Transverse colon (tissue), 4 donors: Measurements from ENCODE around the gene SEMA3F.

Experiments
- CTCF ChIP-seq, 5 experiments: fragments of 200-600 bp in 3 of 5; fragments of 450-650 bp in 2 of 5; sonication (generic) in 3 of 5; IDR thresholded peaks; 1 replicate in 2 of 5; 2 replicates in 3 of 5; pipeline ENCODE4 v1.5.1; 2016 to 2017; ENCODE audit warnings: antibody characterized with exemption in 5 of 5, inconsistent platforms in 3 of 5, mild to moderate bottlenecking in 2 of 5, moderate library complexity in 1 of 5
- POLR2A ChIP-seq: fragments of 450-650 bp; IDR thresholded peaks from one replicate; pipeline ENCODE4 v1.6.1; 2016; ENCODE audit warnings: antibody characterized with exemption, mild to moderate bottlenecking, moderate library complexity
- POLR2AphosphoS5 ChIP-seq, 3 donors: sonication (generic); formaldehyde crosslinking; IDR thresholded peaks; one replicate each; pipeline ENCODE4 v1.6.1; 2016; ENCODE audit warnings: antibody characterized with exemption in 3 of 3

DNA sequence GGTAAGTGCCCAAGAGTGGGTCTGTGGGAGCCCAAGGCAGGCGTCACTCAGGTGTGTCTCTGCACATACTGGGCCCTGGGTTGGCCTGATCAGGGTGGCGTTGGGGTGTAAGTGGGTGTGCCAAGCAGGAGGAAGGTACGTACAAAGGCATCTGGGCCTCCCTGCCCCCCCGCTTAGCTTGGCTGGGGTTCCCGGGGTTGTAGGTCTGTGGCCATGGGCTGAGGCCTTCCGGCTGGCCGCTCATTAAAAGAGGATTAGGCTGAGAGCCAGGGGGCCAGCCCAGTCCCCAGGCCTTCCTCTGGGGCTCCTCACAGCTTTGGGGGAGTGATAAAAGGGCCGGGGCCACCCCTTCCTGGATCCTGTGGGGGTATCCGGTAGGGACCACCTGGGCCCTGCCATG, 13.3 kb downstream of the SEMA3F start:
- TF ChIP-seq CTCF (IDR thresholded peaks at IDR 0.05) (no peak), POLR2A (no peak), POLR2AphosphoS5 (IDR thresholded peaks at IDR 0.05) (no peak)
